Measurements from ENCODE around the gene MFSD11. TPM values are rescaled to one million over a fixed set of nuclear protein-coding genes. Genes with fewer than 3 reads are reported as not detected.
A peak's percentile ranks its signal among the peaks of the same experiment; 100 is the strongest.

Gene MFSD11
- total RNA-seq, 1 experiment from 2014 or later: 24.9 TPM

GRCh38 chr17:76735586-76736348, 2.2 kb upstream of the MFSD11 start:
- Histone ChIP-seq H4K20me1 (ENCODE audit: insufficient read depth) (peaks cover 39% of the 10 kb centered on the region), H3K4me1 (ENCODE audit: control insufficient read depth in 1 of 2, insufficient read depth in 2 of 2, low read length in 2 of 2) (peaks cover 16 to 34% of the 10 kb centered on the region in 2 experiments)
- CTCF ChIA-PET: interaction anchor here (1.6 kb wide), 1 partner anchor 8 kb away, joined by 5 read pairs; no protein-coding TSS in a partner anchor

GRCh38 chr17:76736349-76737081, 1.4 kb upstream of the MFSD11 start:
- DNase-seq (ENCODE audit: low read depth, low spot score) (no peak), ATAC-seq (peak; percentile 14)
- TF ChIP-seq ZFX (IDR thresholded peaks at IDR 0.05): no peak
- no peak for TF ChIP-seq FOSL1 (IDR thresholded peaks at IDR 0.05; ENCODE audit: low read depth)
- peak; percentile 62 for TF ChIP-seq POLR2AphosphoS5 (IDR thresholded peaks at IDR 0.05; ENCODE audit: low read depth, low read length)
- TF ChIP-seq EZH2phosphoT487 (IDR thresholded peaks at IDR 0.05; ENCODE audit: borderline replicate concordance): no peak
- no peak for TF ChIP-seq ZBTB33 (IDR thresholded peaks at IDR 0.05; ENCODE audit: extremely low read depth, insufficient replicate concordance, low read length)
- TF ChIP-seq ELF1 (IDR thresholded peaks at IDR 0.05; ENCODE audit: borderline replicate concordance, low read depth): no peak
- TF ChIP-seq REST (IDR thresholded peaks at IDR 0.05; ENCODE audit: low read depth): no peak
- TF ChIP-seq POLR2A (IDR thresholded peaks at IDR 0.05; ENCODE audit: borderline replicate concordance, extremely low read depth, insufficient read depth, insufficient read length): no peak

More at GRCh38 chr17:76735586-76736348, 2.2 kb upstream of the MFSD11 start:
- Histone ChIP-seq H3K79me2 (ENCODE audit: insufficient read depth, low read length) (peaks cover 61% of the 10 kb centered on the region), H3K27ac (ENCODE audit: low read depth, low read length) (peak overlapping the region; percentile 92), H3K9me2 (ENCODE audit: insufficient read depth) (no peaks in the 10 kb centered on the region), H3K4me2 (ENCODE audit: low read length) (peak overlapping the region; percentile 83), H2AFZ (ENCODE audit: low read depth, low read length, poor library complexity, severe bottlenecking) (no peak overlapping the region), H3K9me3 (ENCODE audit: control insufficient read depth in 1 of 2, insufficient read depth in 1 of 2, low read depth in 1 of 2, low read length in 2 of 2) (no peaks in the 10 kb centered on the region), H3K27me3 (ENCODE audit: insufficient read depth, low read length) (no peaks in the 10 kb centered on the region), H3K9ac (ENCODE audit: low read length) (peak overlapping the region; percentile 97), H3K4me3 (replicated peaks in 1 of 2; ENCODE audit: low read depth in 1 of 2, low read length in 2 of 2) (peak overlapping the region; percentile 71 to 91), H3K36me3 (ENCODE audit: control insufficient read depth in 1 of 2, insufficient read depth in 2 of 2, low read length in 2 of 2) (peaks cover 34 to 52% of the 10 kb centered on the region in 2 experiments)
- POLR2A ChIA-PET: interaction anchor here (3.7 kb wide), 1 partner anchor 9 kb away, joined by 27 read pairs; the partner anchor contains the start of genes JMJD6 and METTL23
- no peak for ATAC-seq
- TF ChIP-seq JUND (IDR thresholded peaks at IDR 0.05) (no peak), ZNF274 (IDR thresholded peaks at IDR 0.05; ENCODE audit: low read depth, low read length) (no peak), POLR2A (IDR thresholded peaks at IDR 0.05; ENCODE audit: borderline replicate concordance, extremely low read depth, insufficient read depth, insufficient read length) (no peak), POLR2AphosphoS5 (IDR thresholded peaks at IDR 0.05; ENCODE audit: low read depth, low read length) (0 out of 2 replicates have a peak, but pooled peaks have one; percentile 2), EZH2 (IDR thresholded peaks at IDR 0.05) (no peak), TCF7L2 (IDR thresholded peaks at IDR 0.05; ENCODE audit: borderline replicate concordance, extremely low read depth, insufficient read depth, insufficient read length) (no peak)
- RAD21 ChIA-PET (ENCODE audit: low non-redundant PET in 1 of 2, low total read pairs in 2 of 2, uncharacterized antibody in 2 of 2, unreplicated experiment in 2 of 2): no interaction called here
- no TSS peak for BruUV-seq (replicated peaks)
- intact Hi-C loops (cut with micrococcal nuclease): loop anchor here (1.0 kb wide), 1 partner anchor 8 kb away; no protein-coding TSS in a partner anchor
- no peak for DNase-seq (ENCODE audit: low read depth, low spot score)

More at GRCh38 chr17:76736349-76737081, 1.4 kb upstream of the MFSD11 start:
- intact Hi-C loops (cut with micrococcal nuclease): no loop called here
- ChIA-PET CTCF (interaction anchor here (1.6 to 1.7 kb wide), 2 partner anchors 9 kb away, joined by 5 to 6 read pairs; no protein-coding TSS in a partner anchor), RAD21 (ENCODE audit: low non-redundant PET in 1 of 2, low total read pairs in 2 of 2, uncharacterized antibody in 2 of 2, unreplicated experiment in 2 of 2) (no interaction called here), POLR2A (interaction anchor here (1.7 to 3.7 kb wide), 4 partner anchors 9 to 51 kb away, joined by 6 to 27 read pairs (median 7); partner anchors contain the start of genes JMJD6 and METTL23)
- Histone ChIP-seq H3K9me3 (ENCODE audit: control insufficient read depth in 1 of 2, insufficient read depth in 1 of 2, low read depth in 1 of 2, low read length in 2 of 2) (no peaks in the 10 kb centered on the region), H3K9ac (ENCODE audit: low read length) (peak overlapping the region; percentile 97), H3K36me3 (ENCODE audit: control insufficient read depth in 1 of 2, insufficient read depth in 2 of 2, low read length in 2 of 2) (peaks cover 34 to 48% of the 10 kb centered on the region in 2 experiments), H4K20me1 (ENCODE audit: insufficient read depth) (peaks cover 39% of the 10 kb centered on the region), H3K79me2 (ENCODE audit: insufficient read depth, low read length) (peaks cover 55% of the 10 kb centered on the region), H3K4me3 (replicated peaks in 1 of 2; ENCODE audit: low read depth in 1 of 2, low read length in 2 of 2) (peak overlapping the region; percentile 71 to 91), H3K27me3 (ENCODE audit: insufficient read depth, low read length) (no peaks in the 10 kb centered on the region), H2AFZ (ENCODE audit: low read depth, low read length, poor library complexity, severe bottlenecking) (no peak overlapping the region), H3K9me2 (ENCODE audit: insufficient read depth) (no peaks in the 10 kb centered on the region), H3K4me2 (ENCODE audit: low read length) (peak overlapping the region; percentile 83), H3K27ac (ENCODE audit: low read depth, low read length) (peak overlapping the region; percentile 92), H3K4me1 (ENCODE audit: control insufficient read depth in 1 of 2, insufficient read depth in 2 of 2, low read length in 2 of 2) (peaks cover 16 to 34% of the 10 kb centered on the region in 2 experiments)
- BruUV-seq (replicated peaks): no TSS peak

All from HCT116 (cell line).